NCI-H1105 (cell line): ENCODE results near the gene SDHC.
"Not testable (repeated sequence)": the region's sequence is repeated elsewhere in the genome, so short reads cannot be mapped to it uniquely, and the experiment has no call there.

ENCODE experiments used
- DNase-seq: peaks from one replicate; lab custom pipeline; 2025; lab: John Stamatoyannopoulos, UW

SDHC gene

DNA sequence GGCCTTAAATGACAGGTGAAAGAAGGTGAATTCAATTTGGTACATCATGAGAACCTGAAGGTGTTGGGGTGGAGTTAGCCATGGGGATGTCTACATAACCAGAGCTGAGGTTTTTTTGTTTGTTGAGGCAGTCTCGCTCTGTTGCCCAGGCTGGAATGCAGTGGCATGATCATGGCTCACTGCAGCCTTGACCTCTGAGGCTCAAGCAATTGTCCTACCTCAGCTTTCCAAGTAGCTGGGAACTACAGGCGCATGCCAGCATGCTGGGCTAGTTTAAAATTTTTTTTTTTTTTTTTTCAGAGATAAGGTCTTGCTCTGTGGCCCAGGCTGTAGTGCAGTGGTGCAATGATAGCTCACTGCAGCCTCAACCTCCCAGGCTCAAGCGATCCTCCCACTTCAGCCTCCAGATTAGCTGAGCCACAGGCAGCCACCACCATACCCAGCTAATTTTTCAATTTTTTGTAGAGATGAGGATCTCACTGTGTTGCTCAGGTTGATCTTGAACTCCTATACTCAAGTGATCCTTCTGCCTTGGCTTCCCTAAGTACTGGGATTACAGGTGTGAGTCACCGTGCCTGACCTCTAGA is 2.5 kb upstream of the SDHC start:
- no peak for DNase-seq

DNA sequence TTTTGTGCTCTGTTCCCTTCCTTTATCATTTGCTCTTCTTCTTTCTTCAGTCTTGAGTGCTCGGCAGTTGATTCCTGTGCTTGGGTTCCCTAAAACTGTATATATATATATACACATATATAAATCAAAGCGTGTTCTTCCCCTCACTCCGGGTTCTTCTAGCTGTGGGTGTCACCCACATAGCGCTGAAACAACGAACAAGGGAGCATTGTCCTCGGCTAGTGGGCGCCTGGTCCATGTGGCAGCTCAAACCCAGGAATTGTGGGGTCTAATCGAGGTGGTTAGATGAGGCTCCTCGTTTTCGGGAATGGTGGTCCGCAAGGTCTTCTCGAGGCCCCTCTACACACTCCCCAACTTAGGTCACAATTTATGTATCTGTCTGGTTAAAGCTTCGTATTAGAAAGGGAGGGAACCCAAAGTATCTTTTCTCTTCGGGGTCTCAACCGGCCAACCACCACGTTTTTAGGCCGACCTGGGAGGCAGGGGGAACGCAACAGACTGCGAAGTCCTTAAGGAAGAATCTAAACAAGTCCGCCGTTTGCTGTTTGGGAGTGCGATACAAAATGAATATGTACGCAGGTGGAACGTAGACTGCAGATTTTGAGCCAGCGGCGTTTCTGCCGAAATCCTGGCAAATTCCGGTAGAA is 504 bp upstream of the SDHC start:
- DNase-seq = no peak

DNA sequence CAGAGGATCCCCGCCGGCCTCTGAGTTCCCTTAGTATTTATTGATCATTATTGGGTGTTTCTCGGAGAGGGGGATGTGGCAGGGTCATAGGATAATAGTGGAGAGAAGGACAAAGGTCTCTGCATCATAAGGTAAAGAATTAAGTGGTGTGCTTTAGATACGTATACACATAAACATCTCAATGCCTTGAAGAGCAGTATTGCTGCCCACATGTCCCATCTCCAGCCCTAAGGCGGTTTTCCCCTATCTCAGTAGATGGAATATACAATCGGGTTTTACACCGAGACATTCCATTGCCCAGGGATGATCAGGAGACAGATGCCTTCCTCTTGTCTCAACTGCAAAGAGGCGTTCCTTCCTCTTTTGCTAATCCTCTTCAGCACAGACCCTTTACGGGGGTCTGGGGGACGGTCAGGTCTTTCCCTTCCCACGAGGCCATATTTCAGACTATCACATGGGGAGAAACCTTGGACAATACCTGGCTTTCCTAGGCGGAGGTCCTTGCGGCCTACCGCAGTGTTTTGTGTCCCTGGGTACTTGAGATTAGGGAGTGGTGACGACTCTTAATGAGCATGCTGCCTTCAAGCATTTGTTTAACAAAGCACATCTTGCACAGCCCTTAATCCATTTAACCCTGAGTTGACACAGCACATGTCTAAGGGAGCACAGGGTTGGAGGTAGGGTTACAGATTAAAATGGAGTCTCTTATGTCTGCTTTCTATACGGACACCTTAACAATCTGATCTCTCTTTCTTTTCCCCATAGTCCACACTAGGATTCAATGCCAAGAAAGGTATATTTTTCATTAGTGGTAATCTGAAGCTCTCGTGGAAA is 1.9 kb downstream of the SDHC start:
- not testable (repeated sequence) for DNase-seq

DNA sequence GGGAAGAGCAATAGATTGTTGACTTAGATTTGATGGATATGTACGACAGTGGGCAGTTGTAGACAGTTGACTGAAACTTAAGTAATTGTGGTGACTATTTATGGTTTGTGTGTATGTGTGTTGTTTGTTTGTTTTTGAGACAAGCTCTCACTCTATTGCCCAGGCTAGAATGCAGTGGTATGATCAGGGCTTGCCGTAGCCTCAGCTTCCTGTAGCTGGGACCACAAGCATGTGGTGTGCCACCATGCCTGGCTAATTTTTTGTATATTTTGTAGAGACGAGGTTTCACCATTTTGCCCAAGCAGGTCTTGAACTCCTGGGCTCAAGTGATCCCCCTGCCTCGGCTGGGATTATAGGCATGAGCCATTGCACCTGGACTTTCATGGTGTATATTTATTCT is 9.8 kb downstream of the SDHC start:
- DNase-seq = no peak

DNA sequence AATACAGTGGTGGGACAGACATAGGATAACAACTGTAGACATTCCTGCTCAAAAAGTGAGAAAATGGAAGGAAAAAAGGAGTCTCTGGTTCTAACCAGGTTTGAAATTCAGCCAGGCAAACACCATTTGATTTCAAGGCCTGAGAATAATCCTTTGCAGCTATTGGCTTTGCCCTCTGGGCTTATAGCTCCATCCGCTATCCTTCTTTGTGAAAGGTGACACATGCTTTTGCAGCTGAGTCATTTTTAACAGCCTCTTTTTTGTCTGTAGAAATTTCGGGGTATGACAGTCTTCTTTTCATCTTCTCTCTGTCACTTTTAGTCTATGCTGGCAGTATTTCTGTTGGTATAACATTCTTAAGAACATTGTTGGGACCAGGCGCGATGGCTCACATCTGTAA is 16.2 kb downstream of the SDHC start:
- DNase-seq = no peak

DNA sequence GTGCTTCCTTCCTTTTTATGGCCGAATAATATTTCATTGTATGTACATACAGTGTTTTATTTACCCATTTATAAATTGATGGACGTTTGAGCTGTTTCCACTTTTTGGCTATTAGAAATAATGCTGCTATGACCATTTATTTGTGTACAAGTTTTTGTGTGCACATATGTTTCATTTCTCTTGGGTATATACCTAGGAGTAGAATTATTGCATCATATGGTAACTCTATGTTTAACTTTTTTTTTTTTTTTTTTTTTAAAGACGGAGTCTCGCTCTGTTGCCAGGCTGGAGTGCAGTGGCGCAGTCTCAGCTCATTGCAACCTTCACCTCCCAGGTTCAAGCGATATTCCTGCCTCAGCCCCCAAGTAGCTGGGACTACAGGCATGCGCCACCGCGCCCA is 19.0 kb downstream of the SDHC start:
- DNase-seq = no peak

DNA sequence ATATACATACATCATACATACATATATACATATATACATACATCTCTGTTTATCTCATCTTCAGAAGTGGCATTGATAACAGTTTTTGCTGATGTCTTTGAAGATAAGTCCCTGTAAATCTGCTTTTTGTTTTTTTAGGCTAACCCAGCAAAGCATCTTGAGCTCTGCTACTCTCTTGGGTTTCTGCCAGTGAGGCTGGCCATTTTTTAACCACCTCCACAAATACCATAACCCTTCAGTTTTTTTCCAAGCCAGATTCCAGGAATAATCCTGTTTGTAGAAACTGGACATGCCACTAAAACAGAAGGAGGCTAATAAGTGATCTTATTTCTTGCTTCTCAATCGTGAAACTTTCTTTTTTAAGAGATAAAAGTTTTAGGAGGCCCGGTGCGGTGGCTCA is 21.6 kb downstream of the SDHC start:
- DNase-seq = no peak

DNA sequence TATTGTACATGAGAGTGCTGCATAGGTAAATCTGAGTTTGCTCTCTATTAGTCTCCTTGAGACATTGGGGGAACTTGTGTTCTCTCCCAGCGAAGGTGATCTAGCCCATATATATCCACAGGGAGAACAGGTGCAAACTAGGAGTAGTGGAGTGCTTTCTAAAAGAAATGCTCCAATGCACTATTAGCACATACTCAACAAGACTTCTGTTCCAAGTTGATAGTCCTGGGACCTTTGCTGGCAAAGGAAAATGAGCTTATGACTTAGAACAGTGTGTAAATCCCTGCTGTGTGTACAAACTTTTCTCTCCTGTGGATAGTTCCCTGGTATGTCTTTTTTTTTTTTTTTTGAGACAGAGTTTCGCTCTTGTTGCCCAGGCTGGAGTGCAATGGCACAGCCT is 28.0 kb downstream of the SDHC start:
- DNase-seq = no peak

DNA sequence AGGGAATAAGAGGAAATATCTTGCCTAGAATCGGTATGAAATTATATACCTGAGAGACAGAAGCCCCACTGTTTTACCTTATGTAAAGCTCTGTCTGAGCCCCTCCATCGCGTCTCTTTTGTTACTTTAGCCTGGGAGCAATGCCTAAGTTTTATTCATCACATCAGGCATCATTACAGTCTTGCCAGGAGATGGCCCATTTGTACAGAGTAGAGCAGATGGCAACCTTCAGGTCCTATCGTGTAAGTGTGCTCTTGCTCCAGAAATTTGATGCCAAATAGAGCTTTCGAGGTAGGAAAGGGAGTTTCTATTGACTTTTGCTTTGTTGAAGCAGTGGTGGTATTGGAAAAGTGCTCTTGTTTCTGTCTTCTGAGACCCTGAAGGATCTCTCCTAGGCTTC is 28.6 kb downstream of the SDHC start:
- no peak for DNase-seq

DNA sequence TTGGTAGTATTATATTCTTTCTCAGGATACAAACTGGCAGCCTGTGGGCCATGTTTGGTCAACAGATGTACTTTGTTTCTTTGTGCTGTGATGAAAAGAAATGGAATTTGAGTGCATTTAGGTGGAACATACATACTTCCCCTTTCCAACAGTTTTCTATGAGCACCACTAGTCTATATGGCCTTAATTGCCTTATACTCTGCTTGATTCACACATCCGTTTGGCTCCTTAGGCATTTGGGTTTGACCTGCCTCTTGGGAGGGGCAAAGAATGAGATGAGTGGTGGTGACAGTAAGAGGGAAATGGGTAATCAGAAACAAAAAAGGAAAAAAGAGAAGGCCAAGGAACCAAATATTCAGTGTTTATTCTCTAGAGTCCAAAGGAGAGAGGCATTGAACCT is 36.5 kb downstream of the SDHC start:
- no peak for DNase-seq

DNA sequence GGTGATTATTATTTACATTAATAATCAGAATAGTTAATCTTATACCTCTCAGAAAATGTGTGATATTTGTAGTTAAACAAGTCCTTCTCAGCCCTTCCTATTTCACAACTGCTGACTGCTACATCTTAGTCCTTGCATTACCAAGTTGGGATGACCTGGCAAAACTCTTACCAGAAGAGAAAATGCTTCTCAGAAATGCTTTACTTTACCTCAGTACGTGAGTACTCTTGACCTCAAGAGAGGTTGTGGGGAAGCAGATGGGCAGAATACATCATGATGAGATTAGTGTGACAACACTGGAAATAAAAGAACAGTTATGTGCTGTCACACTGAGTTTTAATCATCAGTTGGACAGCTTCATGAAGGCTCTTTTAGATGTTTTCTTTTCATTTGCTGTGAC is 37.3 kb downstream of the SDHC start:
- DNase-seq = no peak

DNA sequence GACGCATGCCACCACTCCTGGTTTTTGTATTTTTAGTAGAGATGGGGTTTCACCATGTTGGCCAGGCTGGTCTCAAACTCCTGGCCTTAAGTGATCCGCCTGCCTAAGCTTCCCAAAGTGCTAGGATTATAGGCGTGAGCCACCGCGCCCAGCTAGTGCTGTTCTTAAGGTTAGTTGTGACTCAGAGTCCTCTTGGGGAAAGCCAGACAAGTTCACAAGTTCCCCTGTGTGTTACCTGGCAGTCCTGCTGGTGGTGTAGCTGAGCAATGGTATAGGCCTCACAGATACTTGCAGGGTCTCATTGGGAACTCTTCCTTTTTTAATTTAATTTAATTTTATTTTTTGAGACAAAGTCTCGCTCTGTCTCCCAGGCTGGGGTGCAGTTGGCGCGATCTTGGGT is 42.9 kb downstream of the SDHC start:
- no peak for DNase-seq

DNA sequence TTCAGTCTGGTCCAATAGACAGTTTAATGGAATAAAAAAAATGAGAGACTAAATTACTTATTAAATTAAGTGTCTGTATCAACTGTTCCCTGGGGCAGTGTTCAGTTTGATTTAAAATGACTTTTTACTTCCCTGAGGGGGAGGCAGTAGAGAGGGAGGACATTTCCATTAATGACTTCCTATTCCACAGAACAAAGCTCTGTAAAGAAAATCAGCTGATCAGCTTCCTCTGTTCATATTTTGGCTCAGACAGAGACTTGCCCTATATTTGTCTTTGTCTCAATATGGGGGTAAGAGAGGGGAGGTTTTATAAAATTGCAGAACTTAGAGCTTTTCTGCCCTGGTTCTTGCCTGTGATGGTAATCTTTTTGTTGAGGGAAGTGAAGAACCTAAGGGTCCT is 45.1 kb downstream of the SDHC start:
- DNase-seq = no peak

DNA sequence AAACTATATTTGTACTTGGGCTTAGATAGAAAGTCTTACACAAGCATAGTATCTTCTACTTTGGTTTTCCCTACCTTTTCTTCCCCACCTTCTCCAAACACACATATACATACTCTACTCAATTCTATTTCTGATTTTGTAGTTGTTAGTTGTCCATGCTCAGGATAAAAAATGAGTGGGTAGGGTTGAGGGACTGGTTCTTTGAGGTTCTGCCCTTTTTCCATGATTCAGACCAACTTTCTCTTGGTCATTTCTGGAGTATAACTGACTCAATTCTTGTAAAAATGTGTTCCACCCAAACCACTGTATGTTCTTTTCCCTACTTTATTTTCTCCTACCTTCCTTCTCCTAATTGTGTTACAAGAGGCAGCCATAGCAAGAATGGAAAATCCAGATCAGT is 50.2 kb downstream of the SDHC start:
- no peak for DNase-seq

DNA sequence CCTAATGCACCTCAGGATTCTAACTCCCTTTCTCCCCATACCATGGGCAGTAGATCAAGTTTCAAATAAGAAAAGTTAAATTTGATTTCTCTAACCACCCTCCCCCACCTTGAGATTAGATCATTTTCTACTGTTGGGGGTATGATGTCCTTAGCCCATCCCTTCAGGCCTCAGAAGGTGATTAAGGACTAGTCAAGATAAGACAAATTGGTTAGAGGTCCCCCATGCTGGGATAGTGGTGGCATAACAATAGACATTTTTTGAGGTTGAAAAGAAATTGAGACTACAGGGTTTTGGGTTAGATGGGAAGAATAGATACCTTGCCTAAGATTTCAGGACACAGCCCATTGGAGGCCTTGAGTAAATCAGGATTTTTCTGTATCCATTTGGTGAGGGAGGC is 51.0 kb downstream of the SDHC start:
- no peak for DNase-seq

DNA sequence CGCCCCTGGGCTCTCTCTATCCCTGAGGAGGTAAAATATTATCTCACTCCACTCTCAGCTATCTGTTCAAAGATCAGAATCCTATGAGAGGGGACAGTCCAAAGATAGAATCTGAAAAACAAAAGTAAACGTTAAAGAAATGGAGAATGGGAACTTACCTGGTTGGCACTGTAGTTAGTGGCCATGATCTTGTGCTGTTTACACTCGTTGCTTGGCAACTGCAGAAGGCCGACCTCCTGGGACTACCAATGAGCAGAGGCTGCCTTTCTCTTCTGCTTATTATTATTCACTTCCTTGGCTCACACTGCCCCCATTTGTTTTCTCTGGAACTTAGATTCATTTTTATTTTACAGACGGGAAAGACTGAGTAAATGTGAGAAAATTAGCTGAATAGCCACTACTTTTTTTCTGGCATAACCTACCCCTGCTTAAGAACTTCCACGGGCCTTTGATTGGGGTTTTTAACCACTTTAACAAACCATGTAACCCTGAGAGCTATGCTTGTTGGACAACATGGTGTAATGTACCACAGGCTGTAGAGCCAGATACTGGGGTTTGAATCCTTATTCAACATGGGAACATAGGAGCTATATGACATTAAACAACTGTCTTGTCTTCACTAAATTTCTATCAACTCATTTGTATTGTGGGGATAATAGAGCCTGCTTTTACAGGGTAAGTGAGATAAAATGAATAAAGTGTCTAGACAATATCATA is 53.7 kb downstream of the SDHC start, which contains the start of gene CFAP126:
TSS of gene CFAP126 (minus strand) at position 193 of the 717 bp plus-strand sequence. CDS start at position 185, 8 bp downstream.
- peak; percentile 66 for DNase-seq

DNA sequence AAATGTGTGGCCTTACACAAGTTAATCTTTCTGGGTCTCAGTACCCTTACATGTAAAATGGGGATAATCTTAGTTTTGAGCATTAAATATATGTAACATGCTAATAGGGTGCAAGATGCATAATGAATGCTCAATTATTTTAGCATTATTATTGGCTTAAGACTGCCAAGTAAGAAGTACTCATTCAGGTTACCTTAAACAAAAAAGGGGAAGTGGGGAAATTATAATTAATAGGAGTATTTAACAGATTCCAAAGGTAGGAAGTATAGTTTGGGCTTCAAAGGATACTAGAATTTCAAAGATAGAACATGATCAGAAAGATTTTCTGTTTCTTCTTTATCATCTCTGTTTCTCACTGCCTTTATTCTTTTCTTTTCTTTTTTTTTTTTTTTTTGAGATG is 59.3 kb downstream of the SDHC start:
- no peak for DNase-seq

DNA sequence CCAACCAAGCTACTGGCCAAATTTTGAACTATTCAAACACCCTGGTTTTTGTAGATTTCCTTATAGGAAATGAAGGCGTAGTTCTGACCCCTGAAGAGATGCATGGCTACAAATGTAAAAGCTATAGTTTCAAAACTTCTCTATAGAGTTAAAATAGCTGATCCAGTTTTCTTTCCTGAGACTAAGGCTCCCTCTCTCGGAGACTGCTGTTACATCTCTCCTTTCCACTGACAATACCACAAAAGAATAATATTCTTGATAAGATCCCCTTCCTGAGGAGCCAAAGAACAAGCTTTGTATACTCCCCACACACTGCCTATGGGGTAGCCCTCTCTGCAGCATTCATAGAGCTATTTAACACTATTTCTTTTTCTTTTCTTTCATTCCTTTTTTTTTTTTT is 60.2 kb downstream of the SDHC start:
- DNase-seq = no peak

DNA sequence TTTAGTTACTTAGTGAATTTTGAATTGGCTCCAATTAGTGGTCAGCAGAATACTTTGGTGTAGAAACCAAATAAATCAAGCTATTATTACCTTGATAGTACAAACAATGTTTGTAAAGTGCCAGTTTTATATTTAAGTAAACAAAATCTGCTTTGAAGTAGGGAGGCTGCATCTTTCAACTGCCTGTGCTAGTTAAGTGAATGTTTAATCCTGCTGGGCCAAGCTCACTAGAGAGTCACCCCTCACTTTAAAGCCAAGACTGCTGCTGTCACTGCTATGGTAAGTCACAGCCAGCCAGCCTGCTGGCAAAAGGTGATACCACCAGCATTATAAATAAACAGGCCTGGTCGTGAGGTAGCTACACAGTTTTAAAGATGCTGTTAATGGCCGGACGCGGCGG is 63.8 kb downstream of the SDHC start:
- DNase-seq = no peak

DNA sequence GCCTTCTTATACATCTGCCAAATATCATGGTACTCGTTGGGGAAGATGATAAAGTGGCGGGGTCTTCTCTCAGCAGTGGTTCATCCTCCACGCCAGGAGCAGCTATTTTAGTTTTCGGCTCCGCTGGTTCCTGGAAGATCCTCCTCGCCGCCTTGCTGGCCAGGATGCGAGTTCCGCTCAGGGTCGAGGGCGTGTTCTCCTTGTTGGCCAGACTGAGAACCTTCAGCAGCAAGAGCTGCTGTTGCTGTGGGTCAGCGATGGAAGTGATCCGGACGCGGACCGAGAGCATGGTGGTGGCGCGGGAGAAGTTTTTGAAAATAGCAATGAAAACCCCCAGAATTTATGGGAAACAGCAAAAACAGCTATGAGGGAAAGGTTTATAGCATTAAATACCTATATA is 64.9 kb downstream of the SDHC start:
- DNase-seq = no peak

DNA sequence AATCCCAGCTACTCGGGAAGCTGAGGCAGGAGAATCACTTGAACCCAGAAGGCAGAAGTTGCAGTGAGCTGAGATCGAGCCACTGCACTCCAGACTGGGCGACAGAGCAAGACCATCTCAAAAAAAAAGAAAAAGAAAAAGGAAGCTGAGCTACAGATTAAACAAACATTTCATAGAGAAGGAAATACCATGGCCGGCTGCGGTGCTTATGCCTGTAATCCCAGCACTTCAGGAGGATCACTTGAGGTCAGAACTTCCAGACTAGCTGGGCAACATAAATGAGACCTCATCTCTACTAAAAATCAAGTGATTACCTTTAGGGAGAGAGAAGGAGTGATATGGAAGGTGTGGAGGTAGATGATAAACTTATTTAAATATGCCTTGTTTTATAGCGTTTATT is 67.5 kb downstream of the SDHC start:
- no peak for DNase-seq

DNA sequence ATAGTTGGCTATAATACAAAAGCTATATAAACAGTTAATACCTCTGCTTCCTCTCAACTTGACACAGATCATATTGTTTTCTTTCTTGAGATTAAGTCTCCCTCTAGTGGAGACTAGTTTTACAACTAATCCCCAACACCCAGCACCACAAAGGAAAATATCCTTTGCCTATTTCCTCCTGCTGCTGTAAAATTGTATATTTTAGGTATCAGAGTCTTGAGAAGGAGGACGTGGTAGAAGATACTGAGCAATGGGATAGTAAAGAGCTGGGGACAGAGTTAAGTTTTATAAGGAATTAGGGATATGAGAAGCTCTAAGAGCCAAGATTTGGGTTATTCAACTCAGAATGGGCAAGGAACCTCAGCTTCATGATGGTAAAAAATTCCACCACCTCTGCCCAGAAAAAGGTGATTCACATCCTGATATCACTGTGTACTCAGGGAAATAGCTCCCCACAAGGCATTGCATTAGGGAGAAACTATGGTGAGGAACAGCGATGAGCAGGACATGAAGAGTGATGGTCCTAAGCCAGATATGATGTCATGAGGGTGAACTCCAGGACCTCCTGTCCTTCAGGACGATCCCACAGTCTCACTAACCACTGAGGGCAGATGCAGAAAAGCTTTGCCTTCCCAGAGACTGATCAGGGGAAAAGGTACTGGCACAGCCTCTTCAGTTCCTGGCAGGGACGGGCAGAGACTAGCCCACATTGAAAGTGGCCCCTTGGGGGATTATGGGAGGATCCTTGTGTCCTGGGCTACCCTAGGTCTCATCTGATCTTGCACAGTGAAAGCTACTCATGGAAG is 68.2 kb downstream of the SDHC start:
- peak; percentile 54 for DNase-seq
